ENCODE data around the gene FKBP5.
"Not testable (repeated sequence)": the region's sequence is repeated elsewhere in the genome, so short reads cannot be mapped to it uniquely, and the experiment has no call there.

The FKBP5 gene

DNA sequence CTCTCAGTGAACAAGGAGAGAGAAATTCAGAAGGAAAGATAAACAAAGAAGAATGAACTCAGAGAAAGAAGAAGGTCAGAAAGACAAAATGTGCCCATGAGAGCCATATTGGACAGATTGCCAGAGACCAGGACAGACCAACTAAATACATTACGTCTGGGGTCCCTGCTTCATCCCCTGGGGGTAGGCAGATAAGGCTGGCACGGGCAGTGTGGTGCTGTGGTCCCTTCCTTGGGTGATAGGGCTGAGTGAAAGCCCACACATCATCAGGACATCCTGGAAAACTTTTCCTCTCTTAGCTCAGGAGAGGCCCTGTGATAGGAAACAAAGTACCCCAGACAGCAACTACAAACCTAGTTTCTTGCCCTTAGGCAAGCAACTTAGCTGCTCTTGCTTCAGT is 34.9 kb upstream of the FKBP5 start:
- no peak for DNase-seq (ENCODE audit: low spot score)

- DNase-seq (ENCODE audit: low spot score), result no peak
These were observed 33.5 kb upstream of the FKBP5 start for GRCh38 chr6:35722121-35722761.

GRCh38 chr6:35719830-35720733 is 31.4 kb upstream of the FKBP5 start:
- no peak for DNase-seq (ENCODE audit: low spot score)

- no peak for DNase-seq (ENCODE audit: low spot score)
These were observed 30.7 kb upstream of the FKBP5 start for GRCh38 chr6:35719404-35719829.

GRCh38 chr6:35718911-35719381 is 30.2 kb upstream of the FKBP5 start:
- no peak for DNase-seq (ENCODE audit: low spot score)

- no peak for DNase-seq (ENCODE audit: low spot score)
These were observed 29.6 kb upstream of the FKBP5 start for GRCh38 chr6:35718375-35718736.

- DNase-seq (ENCODE audit: low spot score), result no peak
These were observed 29.0 kb upstream of the FKBP5 start for GRCh38 chr6:35717449-35718374.

GRCh38 chr6:35716798-35717197 is 28.1 kb upstream of the FKBP5 start:
- DNase-seq (ENCODE audit: low spot score), result no peak

- no peak for DNase-seq (ENCODE audit: low spot score)
These were observed 24.5 kb upstream of the FKBP5 start for GRCh38 chr6:35713006-35713767.

GRCh38 chr6:35711731-35712130 is 23.0 kb upstream of the FKBP5 start:
- no peak for DNase-seq (ENCODE audit: low spot score)

DNA sequence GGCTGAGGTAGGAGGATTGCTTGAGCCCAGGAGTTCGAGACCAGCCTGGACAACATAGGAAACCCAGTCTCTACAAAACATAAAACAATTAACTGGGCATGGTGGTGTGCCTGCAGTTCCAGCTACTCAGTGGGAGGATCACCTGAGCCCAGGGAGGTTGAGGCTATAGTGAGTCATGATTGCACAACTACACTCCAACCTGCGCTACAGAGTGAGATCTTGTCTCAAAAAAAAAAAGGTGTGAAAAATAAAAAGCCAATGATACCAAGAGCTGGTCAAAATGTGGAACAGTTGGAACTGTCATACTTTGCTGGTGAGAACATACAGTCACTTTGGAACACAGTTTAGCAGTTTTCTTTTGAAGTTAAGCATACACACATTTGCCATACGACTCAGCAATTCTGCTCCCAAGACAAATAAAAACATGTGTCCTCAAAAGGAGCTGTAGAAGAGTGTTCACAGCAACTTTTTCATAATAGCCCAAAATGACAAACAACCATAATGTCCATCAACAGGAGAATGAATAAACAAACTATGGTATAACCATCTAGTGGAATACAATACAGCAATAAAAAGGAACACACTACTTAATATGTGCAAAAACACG is 21.6 kb upstream of the FKBP5 start:
- DNase-seq (ENCODE audit: low spot score), result no peak

- DNase-seq (ENCODE audit: low spot score), result no peak
These were observed 19.9 kb upstream of the FKBP5 start for GRCh38 chr6:35708585-35708984.

DNA sequence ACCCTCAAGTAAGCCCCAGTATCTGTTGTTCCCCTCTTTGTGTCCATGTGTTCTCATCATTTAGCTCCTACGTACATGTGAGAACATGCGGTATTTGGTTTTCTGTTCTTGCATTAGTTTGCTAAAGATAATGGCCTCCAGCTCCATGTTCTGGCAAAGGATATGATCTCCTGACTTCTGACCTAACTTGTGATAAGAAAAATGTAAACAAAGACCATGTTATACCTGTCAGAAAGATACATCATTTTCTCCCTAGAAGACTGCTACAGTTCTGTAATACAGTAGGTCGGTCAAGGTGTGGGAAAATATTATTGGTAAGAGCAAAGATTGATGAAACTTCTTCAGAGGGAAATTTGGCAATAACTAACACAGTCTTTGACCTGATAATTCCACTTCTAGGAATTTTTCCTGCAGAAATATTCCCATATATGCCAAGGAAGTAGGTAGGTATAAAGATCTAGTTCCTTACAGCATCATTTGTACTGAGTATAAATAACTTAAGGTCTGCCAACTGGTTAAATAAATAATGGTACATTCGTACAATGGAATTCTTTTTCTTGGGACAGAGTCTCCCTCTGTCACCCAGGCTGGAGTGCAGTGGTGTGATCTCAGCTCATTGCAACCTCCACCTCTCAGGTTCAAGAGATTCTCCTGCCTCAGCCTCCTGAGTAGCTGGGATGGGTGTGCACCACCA is 19.1 kb upstream of the FKBP5 start:
- no peak for DNase-seq (ENCODE audit: low spot score)

DNA sequence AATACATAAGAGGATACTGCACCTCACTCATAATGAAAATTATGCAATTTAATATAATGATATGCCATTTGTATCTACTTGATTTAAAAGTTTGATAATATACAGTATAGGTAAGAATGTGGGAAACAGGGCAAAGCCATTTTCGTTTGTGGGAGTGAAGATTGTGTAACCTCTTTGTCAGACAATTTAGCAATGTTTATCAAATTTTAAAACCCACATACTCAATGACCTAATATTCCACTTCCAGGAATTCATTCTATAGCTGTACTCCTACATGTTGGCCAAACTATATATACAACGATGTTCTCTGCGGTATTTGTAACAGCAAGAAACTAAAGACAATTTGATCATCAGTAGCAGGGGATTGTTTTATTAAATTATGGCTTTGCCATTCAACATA is 17.8 kb upstream of the FKBP5 start:
- no peak for DNase-seq (ENCODE audit: low spot score)

DNA sequence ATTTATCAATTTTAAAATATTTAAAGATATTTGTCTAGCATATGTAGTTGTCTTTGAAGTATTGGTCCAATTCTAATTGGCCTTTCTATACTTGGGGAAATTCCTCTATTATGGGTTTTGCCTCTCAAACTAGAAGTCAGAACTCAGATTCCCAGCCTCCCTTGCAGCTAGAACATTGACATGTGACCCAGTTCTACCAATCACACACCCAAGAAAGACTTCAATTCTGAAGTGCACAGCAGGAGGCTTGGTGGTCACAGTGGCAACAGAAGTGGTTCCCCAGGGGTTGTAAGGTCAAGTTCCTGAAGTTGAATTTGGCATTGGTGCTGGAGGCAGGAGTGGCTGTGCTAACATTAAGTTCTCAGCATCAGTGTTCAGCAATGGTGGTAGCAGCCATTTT is 14.8 kb upstream of the FKBP5 start:
- no peak for DNase-seq (ENCODE audit: low spot score)

GRCh38 chr6:35698858-35699257 is 10.1 kb upstream of the FKBP5 start:
- DNase-seq (ENCODE audit: low spot score), result no peak

DNA sequence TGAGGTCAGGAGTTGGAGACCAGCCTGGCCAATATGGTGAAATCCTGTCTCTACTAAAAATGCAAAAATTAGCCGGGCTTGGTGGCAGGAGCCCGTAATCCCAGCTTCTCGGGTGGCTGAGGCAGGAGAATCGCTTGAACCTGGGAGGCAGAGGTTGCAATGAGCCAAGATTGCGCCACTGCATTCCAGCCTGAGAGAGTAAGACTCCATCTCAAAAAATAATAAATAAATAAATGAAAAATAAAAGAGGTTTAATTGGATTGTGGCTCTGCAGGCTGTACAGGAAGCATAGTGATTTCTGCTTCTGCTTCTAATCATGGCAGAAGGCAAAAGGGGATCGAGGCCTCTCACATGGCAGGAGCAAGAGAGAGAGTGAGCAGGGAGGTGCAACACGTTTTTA is 9.7 kb upstream of the FKBP5 start:
- not testable (repeated sequence) for DNase-seq (ENCODE audit: low spot score)

- no peak for DNase-seq (ENCODE audit: low spot score)
These were observed 5.7 kb upstream of the FKBP5 start for GRCh38 chr6:35694462-35694861.

DNA sequence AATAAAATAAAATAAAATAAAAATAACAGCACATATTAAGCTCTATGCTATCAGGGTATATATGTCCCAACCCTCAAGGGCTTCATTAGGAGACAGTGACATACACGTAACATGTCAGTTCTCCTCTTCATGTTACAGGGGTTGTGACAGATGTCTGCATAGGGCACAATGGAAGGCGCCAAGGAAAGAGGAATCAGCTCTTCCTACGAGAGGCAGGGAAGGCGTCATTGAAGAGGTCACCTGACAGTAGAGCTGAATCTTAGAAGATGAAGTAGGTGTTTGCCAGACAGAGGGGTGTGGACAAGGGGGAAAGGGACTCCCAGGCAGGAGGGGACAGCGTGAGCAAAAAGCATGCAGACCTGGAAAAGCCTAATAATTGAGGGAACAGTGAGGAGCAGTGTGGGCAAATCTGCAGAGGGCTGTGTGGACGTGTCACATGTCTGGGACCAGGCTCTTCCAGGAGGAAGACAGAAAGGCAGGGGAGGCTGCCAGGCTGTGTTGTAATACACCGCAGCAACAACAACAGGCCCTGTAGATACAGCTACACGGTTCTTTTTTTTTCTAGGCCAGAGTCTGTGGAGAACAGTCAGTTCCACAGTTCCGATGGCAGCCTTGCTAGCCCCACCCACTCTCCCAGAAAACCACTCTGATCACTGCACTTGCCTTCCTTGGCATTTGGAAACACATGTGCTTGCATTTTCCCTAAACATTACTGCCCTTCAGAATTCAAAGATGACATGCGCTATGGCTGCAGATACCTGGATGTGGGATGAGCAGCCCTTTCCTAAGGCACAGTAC is 2.5 kb upstream of the FKBP5 start:
- no peak for DNase-seq (ENCODE audit: low spot score)

DNA sequence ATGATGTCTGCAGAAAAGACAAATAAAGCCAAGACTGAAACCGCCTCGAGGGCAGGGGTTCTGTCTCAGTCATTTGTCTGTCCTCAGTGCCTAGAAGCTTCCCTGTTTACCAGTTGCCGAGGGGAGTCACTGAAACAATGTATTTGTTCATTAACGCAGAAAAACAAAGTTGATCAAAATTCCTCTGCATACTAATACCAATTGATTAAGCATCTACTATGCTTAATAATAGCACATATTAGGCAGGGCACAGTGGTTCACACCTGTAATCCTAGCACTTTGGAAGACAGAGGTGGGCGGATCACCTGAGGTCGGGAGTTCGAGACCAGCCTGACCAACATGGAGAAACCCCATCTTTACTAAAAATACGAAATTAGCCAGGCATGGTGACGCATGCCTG is 1.8 kb upstream of the FKBP5 start:
- no peak for DNase-seq (ENCODE audit: low spot score)

Measured in HuH-7.5 (cell line).